ENCODE results near the gene OVCH2. TPM values are rescaled to one million over a fixed set of nuclear protein-coding genes. Genes with fewer than 3 reads are reported as not detected.

OVCH2 gene
- total RNA-seq, 1 donor from 2014 or later = 0.89 TPM

- DNase-seq (ENCODE audit: extremely low spot score, unreplicated experiment) = no peak
- Mint-ChIP-seq H3K36me3 (no peaks in the 10 kb centered on the region), H3K4me1 (ENCODE audit: unreplicated experiment) (peaks cover 54% of the 10 kb centered on the region), H3K27me3 (peaks cover 4% of the 10 kb centered on the region), H3K27ac (peak overlapping the region; percentile 3), H3K4me3 (no peak overlapping the region), H3K9me3 (no peaks in the 10 kb centered on the region)
- TF ChIP-seq CTCF (conservative IDR thresholded peaks at IDR 0.05) = no peak
Observed at GRCh38 chr11:7677071-7677470, 29.2 kb downstream of the OVCH2 start.

GRCh38 chr11:7675631-7676030 lies 30.6 kb downstream of the OVCH2 start:
- peak overlapping the region; percentile 12 for H3K27ac Mint-ChIP-seq
- no peak for TF ChIP-seq CTCF (conservative IDR thresholded peaks at IDR 0.05)
- peak overlapping the region; percentile 91 for H3K4me3 Mint-ChIP-seq
- H3K36me3 Mint-ChIP-seq = no peaks in the 10 kb centered on the region
- DNase-seq (ENCODE audit: extremely low spot score, unreplicated experiment) = no peak
- H3K4me1 Mint-ChIP-seq (ENCODE audit: unreplicated experiment) = peaks cover 66% of the 10 kb centered on the region
- no peaks in the 10 kb centered on the region for H3K9me3 Mint-ChIP-seq
- H3K27me3 Mint-ChIP-seq = peaks cover 4% of the 10 kb centered on the region

GRCh38 chr11:7673724-7674434 lies 32.4 kb downstream of the OVCH2 start:
- H3K36me3 Mint-ChIP-seq = peaks cover 5% of the 10 kb centered on the region
- peaks cover 73% of the 10 kb centered on the region for H3K4me1 Mint-ChIP-seq (ENCODE audit: unreplicated experiment)
- no peak for DNase-seq (ENCODE audit: extremely low spot score, unreplicated experiment)
- peaks cover 4% of the 10 kb centered on the region for H3K27me3 Mint-ChIP-seq
- TF ChIP-seq CTCF (conservative IDR thresholded peaks at IDR 0.05) = no peak
- H3K27ac Mint-ChIP-seq = peak overlapping the region; percentile 92
- peak overlapping the region; percentile 91 for H3K4me3 Mint-ChIP-seq
- H3K9me3 Mint-ChIP-seq = no peaks in the 10 kb centered on the region

GRCh38 chr11:7672960-7673723 lies 33.1 kb downstream of the OVCH2 start, which contains the start of gene CYB5R2:
Gene CYB5R2 (minus strand): TSS chr11:7673500. CDS start chr11:7672825, 675 bp downstream.
- DNase-seq (ENCODE audit: extremely low spot score, unreplicated experiment) = no peak

More at GRCh38 chr11:7672960-7673723, 33.1 kb downstream of the OVCH2 start, which contains the start of gene CYB5R2:
- peaks cover 8% of the 10 kb centered on the region for H3K36me3 Mint-ChIP-seq
- peak within 1 kb of the TSS; percentile 92 for H3K27ac Mint-ChIP-seq
- peak within 1 kb of the TSS; percentile 91 for H3K4me3 Mint-ChIP-seq
- peaks cover 4% of the 10 kb centered on the region for H3K27me3 Mint-ChIP-seq
- no peaks in the 10 kb centered on the region for H3K9me3 Mint-ChIP-seq
- no peak for TF ChIP-seq CTCF (conservative IDR thresholded peaks at IDR 0.05)
- peaks cover 73% of the 10 kb centered on the region for H3K4me1 Mint-ChIP-seq (ENCODE audit: unreplicated experiment)
